GM19351 (cell line): ENCODE data around the gene NUDC.
"Not testable (repeated sequence)": the region's sequence is repeated elsewhere in the genome, so short reads cannot be mapped to it uniquely, and the experiment has no call there.

Experiments used
- ATAC-seq: cut with Tn5 transposase; IDR thresholded peaks from one replicate; pipeline ENCODE4 v1.9.1; 2021; ENCODE audit warnings: mild to moderate bottlenecking, moderate library complexity; ENCODE audit not compliant: unreplicated experiment

The NUDC gene

DNA sequence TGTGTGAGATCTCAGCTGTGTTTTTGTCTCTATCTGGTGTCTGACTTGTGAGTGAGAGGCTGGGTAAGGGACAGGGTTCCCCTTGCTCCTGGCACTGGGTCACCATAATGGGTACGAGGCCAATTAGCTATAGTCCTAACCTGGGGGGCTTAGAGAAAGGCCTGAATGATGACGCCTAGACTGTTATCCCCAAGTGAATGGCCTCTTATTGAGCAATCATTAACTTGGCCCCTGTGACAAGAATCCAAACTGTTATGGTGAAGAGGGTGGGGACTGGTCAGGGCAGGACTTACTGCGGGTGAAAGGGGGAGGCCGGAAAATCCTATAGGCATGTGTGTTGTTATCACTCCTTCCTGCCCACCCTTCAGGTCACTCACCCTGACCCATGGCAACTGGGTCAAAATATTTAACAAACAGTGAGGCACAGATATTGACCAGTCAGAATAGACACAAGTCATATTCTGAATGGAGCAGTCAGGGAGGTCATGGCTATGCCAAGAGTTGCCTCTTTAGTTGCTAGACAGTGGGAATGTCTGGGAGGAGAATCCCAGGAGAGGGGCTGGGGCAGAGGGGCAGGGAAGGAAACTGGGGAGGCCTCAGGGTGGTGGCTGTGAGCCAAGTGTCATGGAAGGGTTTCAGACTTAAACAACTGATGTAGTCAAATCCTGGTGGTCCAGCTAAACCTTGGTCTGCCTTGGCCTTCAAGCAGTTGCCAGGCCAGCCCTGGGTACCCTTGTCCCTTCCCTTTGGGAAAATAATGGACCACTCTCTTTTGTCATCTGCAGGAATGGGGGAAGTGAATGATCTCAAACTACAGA, 11.0 kb upstream of the NUDC start:
- no peak for ATAC-seq

DNA sequence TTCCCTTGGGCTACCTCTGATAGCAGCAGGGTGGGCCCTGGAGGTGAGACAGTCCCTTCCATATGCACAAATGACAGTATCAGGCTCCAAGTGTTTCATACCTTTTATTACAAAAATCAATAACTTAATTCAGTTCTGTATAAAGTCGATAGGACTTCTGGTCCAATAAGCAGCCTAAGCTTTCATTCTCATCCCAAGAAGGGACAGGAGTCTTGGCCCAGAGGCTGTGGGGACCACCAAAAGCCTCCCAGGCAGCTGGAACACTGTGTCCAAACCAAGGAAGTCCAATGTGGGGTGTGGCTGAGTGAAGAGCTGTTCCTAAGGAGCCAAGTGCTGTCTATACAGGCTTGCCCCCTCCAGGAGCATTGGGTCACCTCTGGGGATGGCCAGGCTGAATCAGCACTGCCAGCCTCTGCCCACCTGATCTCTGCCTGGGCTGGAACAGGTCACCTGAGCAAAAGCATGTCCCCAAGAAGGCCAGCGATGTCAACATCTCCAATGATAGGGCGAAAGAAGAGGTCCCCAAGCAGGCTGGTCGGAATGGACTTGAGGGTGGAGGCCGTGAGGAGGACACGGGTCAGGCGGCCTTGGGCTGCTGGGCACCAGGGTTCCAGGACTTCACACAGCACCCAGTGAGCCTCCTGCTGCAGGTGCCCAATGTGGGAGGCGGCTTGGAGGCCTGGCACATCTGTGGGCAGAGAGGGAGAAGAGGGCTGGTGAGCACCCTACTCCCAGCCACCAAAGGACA, 10.0 kb upstream of the NUDC start:
- ATAC-seq: no peak

DNA sequence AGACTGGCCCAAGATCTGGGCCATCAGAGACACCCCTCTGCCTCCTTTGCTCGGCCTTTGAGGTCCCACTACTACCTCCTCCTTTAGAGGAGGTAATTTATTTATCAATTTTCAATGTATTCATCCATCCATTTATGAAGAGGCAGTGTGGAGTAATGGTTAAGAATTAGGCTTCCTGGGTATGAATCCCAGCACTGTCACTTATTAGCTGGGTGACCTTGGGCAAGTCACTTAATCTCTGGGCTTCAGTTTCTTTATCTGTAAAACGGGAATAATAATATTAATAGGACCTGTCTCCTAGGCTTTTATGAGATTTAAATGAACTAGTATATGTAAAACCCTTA, 9.4 kb upstream of the NUDC start:
- no peak for ATAC-seq

DNA sequence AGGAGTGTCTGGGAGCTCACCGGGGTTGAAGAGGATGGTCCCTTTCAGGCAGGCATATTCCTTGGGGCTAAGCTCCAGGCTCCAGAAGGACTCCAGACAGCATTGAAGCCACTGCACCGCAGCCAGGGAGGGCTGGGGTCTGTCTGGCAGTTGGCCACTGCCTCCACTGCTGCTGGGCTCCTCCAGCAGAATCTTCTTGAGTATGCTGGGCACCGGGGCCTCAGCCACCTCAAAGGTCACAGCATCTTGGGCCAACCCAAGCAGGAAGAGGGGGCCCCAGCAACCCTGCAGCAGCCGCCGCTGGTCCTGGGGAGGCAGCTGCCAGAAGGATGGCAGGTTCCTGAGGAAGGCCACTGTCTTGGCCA, 8.2 kb upstream of the NUDC start:
- no peak for ATAC-seq

DNA sequence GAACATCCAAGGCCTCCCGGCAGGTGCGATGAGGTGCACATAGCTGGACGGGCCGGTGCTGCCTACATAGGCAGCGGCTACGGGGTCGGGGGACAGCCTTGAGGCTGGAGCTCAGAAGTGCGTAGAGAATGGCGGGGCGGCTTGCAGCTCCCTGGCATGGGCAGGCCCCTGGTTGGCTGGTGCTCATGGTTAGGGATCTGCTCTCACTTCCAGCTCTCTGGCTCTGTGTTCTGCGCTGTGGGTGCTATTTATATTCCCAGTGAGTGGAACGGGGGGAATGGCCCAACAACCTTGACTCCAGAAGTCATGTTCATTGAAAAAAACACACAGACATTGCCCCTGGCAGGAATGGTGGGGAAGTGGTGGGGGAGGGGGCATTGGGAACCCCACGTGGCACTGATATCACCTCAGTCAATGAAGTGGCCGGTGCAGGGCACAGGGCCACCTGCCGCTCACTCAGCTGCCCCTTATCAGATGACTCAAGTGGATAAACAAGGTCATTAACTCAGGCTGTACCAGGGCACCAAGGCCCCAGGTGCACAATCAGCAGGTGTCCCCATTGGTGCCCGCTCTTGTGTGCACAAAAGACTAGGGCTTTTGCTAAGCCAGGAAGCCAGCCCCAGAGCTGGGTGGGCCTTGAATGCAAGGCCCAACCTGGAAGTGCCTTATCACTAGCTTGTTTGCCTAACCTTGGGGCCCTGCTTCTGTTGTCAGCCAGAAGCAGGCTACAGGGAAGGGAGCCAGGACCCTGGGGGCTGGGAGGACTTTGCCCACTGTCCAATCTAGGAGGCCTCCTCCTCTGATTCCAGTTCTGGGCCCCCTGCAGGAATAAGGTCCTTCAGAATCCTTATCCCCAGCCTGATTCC, 7.6 kb upstream of the NUDC start, which contains the start of gene NR0B2:
Gene NR0B2 (minus strand): TSS at position 222 of the 866 bp plus-strand sequence. CDS start 35 bp downstream, at position 187.
- no peak for ATAC-seq

DNA sequence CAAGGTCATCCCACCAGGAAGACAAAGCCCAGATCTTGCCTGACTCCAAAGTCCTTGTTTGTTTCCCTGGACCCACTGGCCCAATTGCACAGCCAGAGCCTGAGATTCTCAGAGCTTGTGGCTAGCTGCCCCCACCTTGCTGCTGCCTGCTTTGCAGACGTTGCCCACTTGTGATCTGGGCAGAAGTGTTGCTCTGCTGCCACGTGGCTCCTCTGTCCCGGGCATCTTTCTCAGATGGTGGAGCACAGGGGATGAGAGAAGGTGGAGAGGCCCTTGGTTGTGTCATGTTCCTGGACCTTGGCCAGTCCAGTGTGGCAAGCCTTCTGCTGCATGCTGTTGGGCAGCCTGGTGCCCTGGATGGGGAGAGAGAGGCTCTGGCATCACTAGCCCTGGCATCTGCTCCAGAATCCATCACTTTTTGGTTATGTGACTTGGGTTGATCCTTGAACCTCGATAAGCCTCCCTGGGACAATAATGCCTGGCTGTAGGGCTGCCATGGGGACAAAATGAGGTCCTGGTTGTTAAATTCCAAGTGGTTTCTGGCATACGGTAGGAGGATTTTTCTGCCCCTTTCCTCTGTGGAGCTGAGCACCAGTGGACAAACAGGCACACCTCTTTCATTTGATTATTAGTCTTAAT, 6.2 kb upstream of the NUDC start:
- no peak for ATAC-seq

DNA sequence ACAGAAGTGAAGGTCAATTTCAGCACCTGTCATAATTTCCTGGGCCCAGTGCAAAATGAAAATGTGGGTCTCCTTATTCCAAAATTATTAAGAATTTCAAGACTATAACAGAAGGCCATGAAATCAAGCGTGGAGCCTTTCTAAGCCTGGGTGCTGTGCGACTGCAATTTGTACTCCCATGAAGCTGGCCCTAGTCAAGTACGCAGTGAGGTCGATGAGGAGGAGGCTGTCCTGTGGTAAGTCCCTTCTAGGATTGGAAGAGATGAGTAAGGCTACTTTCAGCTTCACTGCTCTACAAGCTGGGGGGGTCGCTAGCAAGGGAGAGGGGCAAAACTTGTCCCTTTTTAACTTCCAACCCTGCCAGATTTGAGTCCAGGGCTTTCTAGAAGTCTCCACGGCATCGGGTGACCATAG, 410 bp upstream of the NUDC start:
- no peak for ATAC-seq

DNA sequence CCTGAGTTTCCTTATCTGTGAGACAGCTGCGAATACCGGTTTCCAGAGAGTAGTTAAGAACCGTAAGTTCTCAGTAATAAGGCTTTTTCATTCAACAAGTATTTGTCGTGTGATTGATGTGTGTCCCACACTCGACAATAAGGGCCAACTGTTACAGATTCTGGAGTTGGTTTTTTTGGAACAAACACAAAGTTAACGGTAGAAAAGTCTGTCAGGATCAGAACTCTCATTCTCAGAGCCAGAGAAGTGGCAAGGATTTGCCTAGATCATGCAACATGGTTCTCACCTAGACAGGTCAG, 837 bp downstream of the NUDC start:
- ATAC-seq: no peak

DNA sequence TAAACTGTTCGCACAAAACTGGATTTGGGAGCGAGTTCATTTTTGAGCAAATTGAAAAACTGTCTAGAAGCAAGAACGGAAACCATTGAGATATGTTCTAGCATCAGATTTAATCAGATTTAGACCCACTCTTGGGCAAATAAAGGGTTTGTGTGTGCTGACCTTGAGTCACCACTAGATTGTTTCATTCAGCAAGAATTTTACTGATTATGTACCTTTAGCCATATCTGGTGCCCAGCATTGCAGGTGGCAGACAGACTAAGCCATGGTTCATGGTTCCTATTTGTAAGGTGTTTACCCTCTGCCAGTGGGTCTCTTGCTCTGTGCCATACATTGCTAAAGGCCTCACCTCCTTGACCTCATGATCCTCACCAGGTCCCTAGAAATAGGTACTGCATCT, 1.4 kb downstream of the NUDC start:
- ATAC-seq: no peak

DNA sequence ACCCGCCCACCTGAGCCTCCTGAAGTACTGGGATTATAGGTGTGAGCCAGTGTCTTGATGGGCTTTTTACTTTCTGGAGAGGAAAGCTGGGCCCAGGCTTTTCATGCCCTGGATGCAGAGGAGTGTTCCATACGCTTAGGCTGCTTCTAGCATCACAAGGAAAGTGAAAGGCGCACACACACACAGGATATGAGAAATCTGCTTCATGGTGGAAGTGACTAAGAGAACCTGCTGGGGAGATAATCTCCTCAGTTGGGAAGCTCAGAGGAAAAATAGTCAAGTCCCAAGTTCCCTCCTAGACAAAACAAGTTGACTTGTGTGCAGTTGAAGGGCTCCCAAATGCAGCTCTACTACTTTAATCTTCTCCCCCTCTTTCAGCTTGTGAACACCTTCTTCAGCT, 2.2 kb downstream of the NUDC start:
- ATAC-seq: no peak

DNA sequence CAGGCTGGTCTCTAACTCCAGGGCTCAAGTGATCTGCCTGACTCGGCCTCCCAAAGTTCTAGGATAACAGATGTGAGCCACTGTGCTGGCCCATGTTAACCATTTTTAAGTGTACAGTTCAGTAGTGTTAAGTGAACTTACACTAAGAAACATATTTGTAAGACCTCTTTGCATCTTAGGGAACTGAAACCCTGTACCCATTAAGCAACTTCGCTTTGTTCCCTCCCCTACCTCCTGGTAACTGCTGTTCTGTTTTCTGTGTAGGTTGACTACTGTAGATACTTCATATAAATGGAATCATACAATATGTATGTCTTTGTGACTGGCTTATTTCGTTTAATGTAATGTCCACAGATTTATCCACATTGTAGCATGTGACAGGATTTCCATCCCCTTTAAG, 11.0 kb downstream of the NUDC start:
- ATAC-seq: no peak

DNA sequence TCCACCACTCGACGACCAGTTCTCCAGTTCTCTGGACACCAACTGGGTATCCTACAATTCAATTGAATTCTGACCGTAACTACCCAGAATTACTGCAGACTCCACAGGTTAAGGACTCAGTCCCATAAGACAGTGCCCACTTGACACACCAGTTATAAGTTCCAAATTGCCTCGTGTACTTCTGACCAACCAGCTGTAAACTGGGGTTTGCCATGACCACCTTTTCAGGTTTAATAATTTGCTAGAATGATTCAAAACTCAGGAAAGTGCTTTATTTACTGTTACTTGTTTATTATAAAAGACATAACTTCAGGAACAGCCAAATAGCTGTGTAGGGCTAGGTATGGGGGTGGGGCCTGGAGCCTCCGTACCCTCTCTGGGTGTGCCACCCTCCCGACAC, 15.3 kb downstream of the NUDC start:
- ATAC-seq: no peak

DNA sequence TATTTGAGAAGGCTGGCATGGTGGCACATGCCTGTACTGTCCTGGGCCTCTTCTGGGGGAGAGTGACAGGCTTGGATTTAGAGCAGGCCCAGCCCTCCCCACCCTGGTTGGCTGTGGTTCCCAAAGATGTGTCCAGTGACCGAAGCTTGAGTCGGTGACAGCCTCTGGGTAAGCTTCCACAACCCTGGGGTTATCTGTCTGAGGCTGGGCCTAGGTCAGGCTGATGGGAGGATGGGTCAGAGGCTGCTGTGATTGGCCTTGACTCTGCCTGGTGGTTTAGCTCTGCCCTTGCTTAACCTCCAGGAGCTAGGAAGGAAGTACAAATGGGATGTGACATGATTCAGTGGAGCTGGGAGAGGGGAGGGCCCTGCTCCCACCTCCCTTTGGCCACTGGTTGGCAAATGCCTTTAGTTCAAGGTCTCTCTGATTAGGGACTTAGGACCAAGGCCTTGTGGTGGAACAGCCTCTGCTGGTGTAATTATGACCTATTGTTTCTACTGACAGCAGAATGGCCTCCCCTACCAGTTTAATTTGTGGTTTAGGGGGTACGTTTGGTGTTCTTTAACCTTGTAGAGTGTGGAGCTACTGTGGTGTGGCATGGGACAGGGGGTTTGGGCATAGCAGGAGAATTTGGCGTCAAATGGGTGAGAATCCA, 16.6 kb downstream of the NUDC start:
- no peak for ATAC-seq

DNA sequence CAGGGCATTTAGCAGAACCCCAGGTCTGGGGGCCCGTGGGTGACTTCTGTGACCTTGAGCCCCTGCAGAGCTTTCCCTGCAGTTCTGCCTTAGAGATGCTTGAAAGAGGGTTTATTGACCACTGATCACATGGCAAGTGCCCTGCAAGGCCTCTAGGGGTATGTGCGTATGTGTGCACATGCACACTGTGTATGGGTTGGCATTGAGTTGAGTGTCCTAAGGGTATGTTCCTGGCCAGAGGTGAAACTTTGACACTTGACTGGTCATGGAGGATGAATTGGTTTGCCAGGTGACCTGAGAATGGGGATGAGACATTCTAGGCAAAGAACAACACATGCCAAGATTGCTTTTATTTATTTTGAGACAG, 17.1 kb downstream of the NUDC start:
- no peak for ATAC-seq

DNA sequence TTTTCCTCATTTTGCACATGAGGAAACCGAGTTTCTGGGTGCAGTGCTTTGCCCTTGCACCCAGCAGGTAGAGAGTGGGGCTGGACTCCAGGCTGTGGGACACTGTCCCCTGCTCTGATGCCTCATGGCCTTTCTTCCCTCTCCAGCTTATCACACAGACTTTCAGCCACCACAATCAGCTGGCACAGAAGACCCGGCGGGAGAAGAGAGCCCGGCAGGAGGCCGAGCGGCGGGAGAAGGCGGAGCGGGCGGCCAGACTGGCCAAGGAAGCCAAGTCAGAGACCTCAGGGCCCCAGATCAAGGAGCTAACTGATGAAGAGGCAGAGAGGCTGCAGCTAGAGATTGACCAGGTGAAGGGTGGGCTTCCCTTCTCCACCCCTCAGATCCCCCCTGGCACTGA, 19.8 kb downstream of the NUDC start:
- ATAC-seq: no peak

DNA sequence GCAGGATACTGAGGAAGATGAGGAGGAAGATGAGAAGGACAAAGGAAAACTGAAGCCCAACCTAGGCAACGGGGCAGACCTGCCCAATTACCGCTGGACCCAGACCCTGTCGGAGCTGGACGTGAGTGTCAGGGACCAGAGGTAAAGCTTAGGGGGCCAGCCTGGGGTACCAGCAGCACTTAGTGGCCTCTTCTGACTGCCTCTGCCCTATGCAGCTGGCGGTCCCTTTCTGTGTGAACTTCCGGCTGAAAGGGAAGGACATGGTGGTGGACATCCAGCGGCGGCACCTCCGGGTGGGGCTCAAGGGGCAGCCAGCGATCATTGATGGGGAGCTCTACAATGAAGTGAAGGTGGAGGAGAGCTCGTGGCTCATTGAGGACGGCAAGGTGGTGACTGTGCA, 21.1 kb downstream of the NUDC start:
- no peak for ATAC-seq

DNA sequence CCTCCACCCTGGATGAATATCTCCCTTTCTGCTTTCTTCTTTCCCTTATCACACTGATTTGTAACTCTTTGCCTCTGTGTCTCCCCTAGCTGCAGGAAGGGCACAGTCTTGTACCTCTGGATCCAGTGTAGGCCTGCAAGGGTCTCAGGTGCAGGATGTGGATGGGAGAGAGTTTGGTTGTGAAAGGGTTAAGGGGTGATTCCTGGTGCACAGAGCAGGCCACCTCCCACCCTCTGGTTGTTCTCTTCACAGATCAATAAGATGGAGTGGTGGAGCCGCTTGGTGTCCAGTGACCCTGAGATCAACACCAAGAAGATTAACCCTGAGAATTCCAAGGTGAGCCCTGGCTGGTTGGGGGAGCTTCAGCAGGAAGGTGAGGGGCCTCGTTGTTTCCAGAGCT, 23.6 kb downstream of the NUDC start:
- ATAC-seq: no peak

DNA sequence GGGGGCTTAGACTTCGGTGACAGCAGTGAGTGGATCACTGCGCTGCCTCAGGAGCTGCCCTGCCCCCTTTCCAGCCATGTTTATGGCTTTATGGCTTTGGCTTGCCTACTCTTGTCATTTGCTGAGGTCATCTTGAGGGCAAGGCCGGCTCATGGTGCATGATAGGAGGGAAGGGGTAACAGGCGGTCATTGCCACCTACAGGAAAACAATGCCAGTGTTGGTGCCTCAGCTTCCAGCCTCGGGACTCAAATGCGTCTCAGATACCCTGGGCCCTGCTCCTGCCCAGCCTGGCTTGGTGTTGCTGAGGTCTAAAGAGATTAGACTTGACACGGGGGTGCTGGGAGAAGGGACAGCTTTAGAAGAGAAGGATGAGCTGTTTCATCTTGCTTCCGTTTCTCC, 24.2 kb downstream of the NUDC start:
- no peak for ATAC-seq

DNA sequence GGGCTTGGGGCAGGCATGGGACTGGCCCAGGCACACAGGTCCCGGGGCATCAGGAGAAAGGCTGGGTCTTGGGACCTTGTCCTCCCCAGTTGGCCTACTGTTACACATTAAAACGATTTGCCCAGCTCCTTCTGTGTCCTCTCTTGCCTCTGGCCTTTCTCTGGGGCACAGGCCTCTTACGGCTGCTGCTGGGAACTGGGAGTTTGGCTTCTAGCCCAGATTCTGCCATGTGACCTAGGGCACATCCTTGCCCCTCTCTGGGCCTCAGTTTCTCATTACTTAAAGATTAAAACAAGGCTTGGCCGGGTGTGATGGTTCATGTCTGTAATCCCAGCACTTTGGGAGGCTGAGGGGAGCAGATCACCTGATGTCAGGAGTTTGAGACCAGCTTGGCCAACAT, 24.7 kb downstream of the NUDC start:
- ATAC-seq: no peak

DNA sequence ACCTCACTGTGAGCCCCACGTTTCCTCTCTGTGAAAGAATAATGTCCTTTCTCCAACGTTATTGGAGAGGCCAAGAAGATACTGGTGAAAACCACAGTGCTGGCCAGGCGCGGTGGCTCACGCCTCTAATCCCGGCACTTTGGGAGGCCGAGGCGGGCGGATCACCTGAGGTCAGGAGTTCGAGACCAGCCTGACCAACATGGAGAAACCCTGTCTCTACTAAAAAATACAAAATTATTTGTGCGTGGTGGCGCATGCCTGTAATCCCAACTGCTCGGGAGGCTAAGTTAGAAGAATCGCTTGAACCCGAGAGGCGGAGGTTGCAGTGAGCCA, 27.1 kb downstream of the NUDC start:
- not testable (repeated sequence) for ATAC-seq
